ENCODE results near the gene ZNF845.
A peak's percentile ranks its signal among the peaks of the same experiment; 100 is the strongest.
"Not testable (repeated sequence)": the region's sequence is repeated elsewhere in the genome, so short reads cannot be mapped to it uniquely, and the experiment has no call there.

ZNF845 gene

GRCh38 chr19:53332484-53332883 lies 1.1 kb upstream of the ZNF845 start:
- H4K20me1 ChIP-seq (ENCODE audit: control insufficient read depth, insufficient read depth, low read depth, low read length) = no peaks in the 10 kb centered on the region
- peaks cover 30% of the 10 kb centered on the region for H3K79me2 ChIP-seq (ENCODE audit: control insufficient read depth, low read length)
- H3K4me2 ChIP-seq (ENCODE audit: low read length) = no peak overlapping the region
- H3K27me3 ChIP-seq (ENCODE audit: control insufficient read depth, low read length) = no peaks in the 10 kb centered on the region
- TF ChIP-seq CTCF (IDR thresholded peaks at IDR 0.05; ENCODE audit: low read depth, low read length, poor library complexity, severe bottlenecking) (no peak), EZH2phosphoT487 (IDR thresholded peaks at IDR 0.05; ENCODE audit: borderline replicate concordance, low read length) (no peak)
- peaks cover 34% of the 10 kb centered on the region for H3K9me3 ChIP-seq (ENCODE audit: control insufficient read depth, insufficient read depth, low read length)
- no peak overlapping the region for H3K4me3 ChIP-seq (ENCODE audit: low read length)
- peaks cover 3% of the 10 kb centered on the region; the same call in 1 of the 2 replicates for H3K36me3 ChIP-seq (ENCODE audit: control insufficient read depth, low read length)
- H3K4me1 ChIP-seq (ENCODE audit: control insufficient read depth, low read length) = peaks cover 11% of the 10 kb centered on the region
- no peak overlapping the region for H3K27ac ChIP-seq (ENCODE audit: low read depth, low read length)
- H3K9me2 ChIP-seq (replicated peaks; ENCODE audit: control insufficient read depth, low read length) = no peaks in the 10 kb centered on the region
- no peaks in the 10 kb centered on the region for H3F3A ChIP-seq (ENCODE audit: control insufficient read depth, insufficient read depth)

- peaks cover 29% of the 10 kb centered on the region for H3K9me3 ChIP-seq (ENCODE audit: control insufficient read depth, insufficient read depth, low read length)
- H3K27me3 ChIP-seq (ENCODE audit: control insufficient read depth, low read length) = no peaks in the 10 kb centered on the region
- peaks cover 35% of the 10 kb centered on the region for H3K79me2 ChIP-seq (ENCODE audit: control insufficient read depth, low read length)
- peak overlapping the region; percentile 97 for H3K4me3 ChIP-seq (ENCODE audit: low read length)
- TF ChIP-seq EZH2phosphoT487 (IDR thresholded peaks at IDR 0.05; ENCODE audit: borderline replicate concordance, low read length) = no peak
- no peak for TF ChIP-seq CTCF (IDR thresholded peaks at IDR 0.05; ENCODE audit: low read depth, low read length, poor library complexity, severe bottlenecking)
- peaks cover 11% of the 10 kb centered on the region for H3K4me1 ChIP-seq (ENCODE audit: control insufficient read depth, low read length)
- H3F3A ChIP-seq (ENCODE audit: control insufficient read depth, insufficient read depth) = no peaks in the 10 kb centered on the region
- peaks cover 9% of the 10 kb centered on the region for H3K36me3 ChIP-seq (ENCODE audit: control insufficient read depth, low read length)
- H3K9me2 ChIP-seq (replicated peaks; ENCODE audit: control insufficient read depth, low read length) = no peaks in the 10 kb centered on the region
- H3K4me2 ChIP-seq (ENCODE audit: low read length) = peak overlapping the region; percentile 97
- no peak overlapping the region for H3K27ac ChIP-seq (ENCODE audit: low read depth, low read length)
- no peaks in the 10 kb centered on the region for H4K20me1 ChIP-seq (ENCODE audit: control insufficient read depth, insufficient read depth, low read depth, low read length)
These were observed 485 bp upstream of the ZNF845 start for GRCh38 chr19:53333066-53333462.

GRCh38 chr19:53344403-53344802 lies 10.9 kb downstream of the ZNF845 start:
- not testable (repeated sequence) for H3K27ac ChIP-seq (ENCODE audit: low read depth, low read length); H3K4me1 ChIP-seq (ENCODE audit: control insufficient read depth, low read length); H3K9me2 ChIP-seq (replicated peaks; ENCODE audit: control insufficient read depth, low read length); H3K27me3 ChIP-seq (ENCODE audit: control insufficient read depth, low read length); H3K4me2 ChIP-seq (ENCODE audit: low read length); H3K4me3 ChIP-seq (ENCODE audit: low read length); H3F3A ChIP-seq (ENCODE audit: control insufficient read depth, insufficient read depth); H4K20me1 ChIP-seq (ENCODE audit: control insufficient read depth, insufficient read depth, low read depth, low read length); H3K79me2 ChIP-seq (ENCODE audit: control insufficient read depth, low read length)
- Histone ChIP-seq H3K36me3 (ENCODE audit: control insufficient read depth, low read length) (peaks cover 74% of the 10 kb centered on the region), H3K9me3 (ENCODE audit: control insufficient read depth, insufficient read depth, low read length) (peaks cover 15% of the 10 kb centered on the region; the same call in 1 of the 2 replicates)

GRCh38 chr19:53355739-53356138 lies 22.2 kb downstream of the ZNF845 start:
- Histone ChIP-seq H3K79me2 (ENCODE audit: control insufficient read depth, low read length) (no peaks in the 10 kb centered on the region), H3K4me2 (ENCODE audit: low read length) (no peak overlapping the region), H3K36me3 (ENCODE audit: control insufficient read depth, low read length) (peaks cover 42% of the 10 kb centered on the region), H3K27ac (ENCODE audit: low read depth, low read length) (no peak overlapping the region), H3F3A (ENCODE audit: control insufficient read depth, insufficient read depth) (no peaks in the 10 kb centered on the region), H3K27me3 (ENCODE audit: control insufficient read depth, low read length) (no peaks in the 10 kb centered on the region), H3K4me3 (ENCODE audit: low read length) (no peak overlapping the region), H3K9me3 (ENCODE audit: control insufficient read depth, insufficient read depth, low read length) (peaks cover 48% of the 10 kb centered on the region), H3K9me2 (replicated peaks; ENCODE audit: control insufficient read depth, low read length) (no peaks in the 10 kb centered on the region), H4K20me1 (ENCODE audit: control insufficient read depth, insufficient read depth, low read depth, low read length) (no peaks in the 10 kb centered on the region), H3K4me1 (ENCODE audit: control insufficient read depth, low read length) (no peaks in the 10 kb centered on the region)
- TF ChIP-seq EZH2phosphoT487 (IDR thresholded peaks at IDR 0.05; ENCODE audit: borderline replicate concordance, low read length) (no peak), CTCF (IDR thresholded peaks at IDR 0.05; ENCODE audit: low read depth, low read length, poor library complexity, severe bottlenecking) (no peak)

Data from DOHH2 (cell line).